Measurements from ENCODE around the gene ERVK3-1.
"Not testable (repeated sequence)": the region's sequence is repeated elsewhere in the genome, so short reads cannot be mapped to it uniquely, and the experiment has no call there.

The ERVK3-1 gene

GRCh38 chr19:58305065-58305931 lies at the start of gene ERVK3-1:
Gene ERVK3-1 (plus strand): TSS chr19:58305377. CDS start chr19:58312169, 6,792 bp downstream.
- TF ChIP-seq GATA1 (IDR thresholded peaks at IDR 0.05; ENCODE audit: low read depth, low read length): no peak
- TF ChIP-seq POLR2A (IDR thresholded peaks at IDR 0.05; ENCODE audit: low read length): peak; percentile 96
- peak; percentile 98 to 99 for DNase-seq

DNA sequence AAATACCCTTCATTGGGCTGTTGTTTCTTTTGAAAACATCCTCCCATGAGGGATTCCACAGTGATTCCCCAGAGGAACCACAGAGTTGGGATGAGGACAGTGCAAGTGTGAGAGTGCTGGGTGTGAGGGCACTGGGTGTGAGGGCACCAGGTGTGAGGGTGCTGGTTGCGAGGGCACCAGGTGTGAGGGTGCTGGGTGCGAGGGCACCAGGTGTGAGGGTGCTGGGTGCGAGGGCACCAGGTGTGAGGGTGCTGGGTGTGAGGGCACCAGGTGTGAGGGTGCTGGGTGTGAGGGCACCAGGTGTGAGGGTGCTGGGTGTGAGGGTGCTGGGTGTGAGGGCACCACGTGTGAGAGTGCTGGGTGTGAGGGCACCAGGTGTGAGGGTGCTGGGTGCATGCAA lies 46.9 kb upstream of the ERVK3-1 start:
- not testable (repeated sequence) for DNase-seq

GRCh38 chr19:58261600-58261967 lies 43.6 kb upstream of the ERVK3-1 start:
- TF ChIP-seq GATA1 (IDR thresholded peaks at IDR 0.05; ENCODE audit: low read depth, low read length) (no peak), POLR2A (IDR thresholded peaks at IDR 0.05; ENCODE audit: low read length) (no peak)
- DNase-seq: peak in 1 of 2 experiments; percentile 39

DNA sequence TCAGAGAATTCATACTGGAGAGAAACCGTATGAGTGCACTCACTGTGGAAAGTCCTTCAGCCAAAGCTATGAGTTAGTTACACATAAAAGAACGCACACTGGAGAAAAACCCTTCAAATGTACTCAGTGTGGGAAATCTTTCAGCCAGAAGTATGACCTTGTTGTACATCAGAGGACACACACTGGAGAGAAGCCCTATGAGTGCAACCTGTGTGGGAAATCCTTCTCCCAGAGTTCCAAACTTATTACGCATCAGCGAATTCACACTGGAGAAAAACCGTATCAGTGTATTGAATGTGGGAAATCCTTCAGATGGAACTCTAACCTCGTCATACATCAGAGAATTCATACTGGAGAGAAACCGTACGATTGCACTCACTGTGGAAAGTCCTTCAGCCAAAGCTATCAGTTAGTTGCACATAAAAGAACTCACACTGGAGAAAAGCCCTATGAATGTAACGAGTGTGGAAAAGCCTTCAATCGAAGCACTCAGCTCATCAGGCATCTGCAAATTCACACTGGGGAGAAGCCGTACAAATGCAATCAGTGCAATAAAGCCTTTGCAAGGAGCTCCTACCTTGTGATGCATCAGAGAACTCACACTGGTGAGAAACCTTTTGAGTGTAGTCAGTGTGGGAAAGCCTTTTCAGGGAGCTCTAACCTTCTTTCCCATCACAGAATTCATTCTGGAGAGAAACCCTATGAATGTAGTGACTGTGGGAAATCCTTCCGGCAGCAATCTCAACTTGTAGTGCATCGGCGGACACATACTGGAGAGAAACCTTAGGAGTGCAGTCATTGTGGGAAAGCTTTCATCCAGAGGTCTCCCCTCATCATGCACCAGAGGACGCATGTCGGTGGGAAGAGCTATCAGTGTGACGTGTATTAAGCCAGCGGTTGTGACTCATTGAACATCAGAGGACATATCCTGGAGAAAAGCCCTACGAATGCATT lies 42.9 kb upstream of the ERVK3-1 start:
- peak; percentile 41 to 49 for DNase-seq
- TF ChIP-seq GATA1 (IDR thresholded peaks at IDR 0.05; ENCODE audit: low read depth, low read length): no peak
- TF ChIP-seq POLR2A (IDR thresholded peaks at IDR 0.05; ENCODE audit: low read length): no peak

DNA sequence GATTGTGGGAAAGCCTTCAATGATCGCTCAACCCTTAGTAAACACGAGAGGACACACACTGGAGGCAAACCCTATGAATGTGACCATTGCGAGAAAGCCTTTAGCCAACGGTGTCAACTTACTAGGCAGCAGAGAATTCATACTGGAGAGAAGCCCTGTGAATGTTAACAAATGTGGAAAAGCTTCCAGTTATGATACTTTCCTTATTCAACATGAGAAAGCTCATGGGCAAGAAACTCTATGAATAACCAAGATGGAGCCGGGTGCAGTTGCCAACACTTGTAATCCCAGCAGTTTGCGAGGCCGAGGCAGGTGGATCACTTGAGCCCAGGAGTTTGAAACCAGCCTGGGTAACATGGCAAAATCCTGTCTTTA lies 42.3 kb upstream of the ERVK3-1 start:
- no peak for DNase-seq
- TF ChIP-seq POLR2A (IDR thresholded peaks at IDR 0.05; ENCODE audit: low read length) (no peak), GATA1 (IDR thresholded peaks at IDR 0.05; ENCODE audit: low read depth, low read length) (no peak)

DNA sequence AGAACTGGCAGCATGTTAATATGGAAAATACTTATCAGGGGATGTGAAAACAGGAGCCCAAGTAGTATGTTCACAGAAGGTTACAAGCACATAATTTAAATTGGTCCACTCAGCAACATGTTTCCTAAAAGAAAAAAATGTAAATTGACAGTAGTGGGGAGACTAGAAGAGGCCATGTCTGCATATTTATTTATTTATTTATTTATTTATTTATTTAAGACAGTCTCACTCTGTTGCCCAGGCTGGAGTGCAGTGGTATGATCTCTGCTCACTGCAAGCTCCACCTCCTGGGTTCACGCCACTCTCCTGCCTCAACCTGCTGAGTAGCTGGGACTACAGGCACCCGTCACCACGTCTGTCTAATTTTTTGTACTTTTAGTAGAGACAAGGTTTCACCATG lies 40.1 kb upstream of the ERVK3-1 start:
- no peak for TF ChIP-seq GATA1 (IDR thresholded peaks at IDR 0.05; ENCODE audit: low read depth, low read length)
- no peak for TF ChIP-seq POLR2A (IDR thresholded peaks at IDR 0.05; ENCODE audit: low read length)
- DNase-seq: no peak

DNA sequence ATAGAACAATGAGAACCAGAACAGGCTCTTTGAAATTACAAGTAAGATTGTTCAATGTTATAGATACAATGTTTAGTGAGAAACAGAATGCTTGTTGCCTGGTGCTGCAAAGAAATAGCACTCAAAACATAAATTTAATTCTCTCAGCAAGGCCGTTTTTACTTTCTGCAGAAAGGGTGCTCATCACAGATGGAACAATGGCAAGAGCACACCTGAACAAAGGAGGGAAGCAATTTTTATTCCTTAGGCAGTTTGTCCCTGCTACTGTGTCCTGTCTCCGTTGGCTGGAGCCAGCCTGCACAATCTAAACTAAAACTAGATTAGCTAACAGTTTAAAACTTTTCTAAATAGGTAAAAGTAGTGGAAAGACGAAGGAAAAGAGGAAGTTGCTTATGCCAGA lies 36.8 kb upstream of the ERVK3-1 start:
- DNase-seq: no peak

DNA sequence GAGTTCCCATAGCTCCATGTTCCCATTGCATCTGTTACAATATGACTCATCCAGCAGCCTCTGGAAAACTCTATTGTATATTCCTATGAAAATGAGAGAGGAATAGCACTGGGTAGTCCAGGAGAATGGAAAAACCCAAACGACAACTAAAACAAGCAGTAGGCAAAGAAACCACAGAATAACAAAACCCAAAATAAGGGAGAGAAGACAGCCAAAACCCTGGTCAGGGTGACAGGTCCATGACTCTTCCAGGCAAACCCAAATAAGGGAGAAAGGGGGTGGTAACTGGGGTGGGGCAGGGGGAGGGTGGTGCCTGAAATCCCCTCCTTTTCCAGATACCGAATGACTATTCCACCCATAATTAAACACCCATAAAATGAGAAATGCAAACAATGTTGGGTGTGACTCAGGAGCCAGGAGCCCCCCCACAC lies 30.4 kb upstream of the ERVK3-1 start:
- no peak for TF ChIP-seq GATA1 (IDR thresholded peaks at IDR 0.05; ENCODE audit: low read depth, low read length)
- no peak for TF ChIP-seq POLR2A (IDR thresholded peaks at IDR 0.05; ENCODE audit: low read length)
- no peak for DNase-seq

More for the DNA sequence above, 36.8 kb upstream of the ERVK3-1 start:
- TF ChIP-seq GATA1 (IDR thresholded peaks at IDR 0.05; ENCODE audit: low read depth, low read length) (no peak), POLR2A (IDR thresholded peaks at IDR 0.05; ENCODE audit: low read length) (no peak)

- TF ChIP-seq GATA1 (IDR thresholded peaks at IDR 0.05; ENCODE audit: low read depth, low read length) (no peak), POLR2A (IDR thresholded peaks at IDR 0.05; ENCODE audit: low read length) (no peak)
- no peak for DNase-seq
These were observed 29.6 kb upstream of the ERVK3-1 start for GRCh38 chr19:58275564-58275963.

DNA sequence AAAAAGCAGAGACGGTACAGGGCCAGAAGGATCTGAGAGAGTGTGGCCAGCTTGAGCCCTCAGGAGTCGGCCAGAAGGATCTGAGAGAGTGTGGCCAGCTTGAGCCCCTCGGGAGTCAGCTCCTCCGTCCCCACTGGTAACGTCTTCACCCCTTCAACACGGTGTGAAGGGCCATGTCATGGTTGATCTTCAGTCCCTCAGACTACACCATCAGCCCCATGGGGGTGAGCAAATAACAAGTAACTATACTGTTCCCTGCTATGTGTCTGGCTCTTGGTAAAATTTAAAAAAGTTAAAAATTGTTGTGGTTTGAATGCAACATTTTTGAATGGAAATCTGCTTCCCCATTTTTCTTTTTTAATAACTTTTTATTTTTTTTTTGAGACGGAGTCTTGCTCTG lies 28.0 kb upstream of the ERVK3-1 start:
- TF ChIP-seq GATA1 (IDR thresholded peaks at IDR 0.05; ENCODE audit: low read depth, low read length) (no peak), POLR2A (IDR thresholded peaks at IDR 0.05; ENCODE audit: low read length) (no peak)
- no peak for DNase-seq

- TF ChIP-seq POLR2A (IDR thresholded peaks at IDR 0.05; ENCODE audit: low read length) (no peak), GATA1 (IDR thresholded peaks at IDR 0.05; ENCODE audit: low read depth, low read length) (no peak)
- DNase-seq: peak in 1 of 2 experiments; percentile 38
These were observed 27.2 kb upstream of the ERVK3-1 start for GRCh38 chr19:58277748-58278540.

- TF ChIP-seq GATA1 (IDR thresholded peaks at IDR 0.05; ENCODE audit: low read depth, low read length) (no peak), POLR2A (IDR thresholded peaks at IDR 0.05; ENCODE audit: low read length) (peak; percentile 87)
These were observed 26.6 kb upstream of the ERVK3-1 start, which contains the start of gene ZNF8 for GRCh38 chr19:58278541-58279041. Gene ZNF8 (plus strand): TSS chr19:58278955. CDS start chr19:58279082, 127 bp downstream.

More at GRCh38 chr19:58278541-58279041, 26.6 kb upstream of the ERVK3-1 start, which contains the start of gene ZNF8:
- DNase-seq: peak; percentile 98 to 99
